HepG2 (cell line): ENCODE results near the gene KLB. TPM values are rescaled to one million over a fixed set of nuclear protein-coding genes. Genes with fewer than 3 reads are reported as not detected.

Experiments
- CEBPG ChIP-seq: IDR thresholded peaks from 2 replicates; pipeline ENCODE4 v1.6.1; 2016
- CENPX ChIP-seq: sonication (generic); formaldehyde crosslinking; IDR thresholded peaks from 2 replicates; pipeline ENCODE4 v1.9.0; 2021; ENCODE audit warnings: mild to moderate bottlenecking, missing genetic modification reagents, moderate library complexity
- HNRNPLL ChIP-seq: fragments of 200-400 bp; formaldehyde crosslinking; IDR thresholded peaks from 2 replicates; pipeline ENCODE4 v1.6.1; 2017; ENCODE audit warnings: mild to moderate bottlenecking, low read depth, low read length; ENCODE audit not compliant: poor library complexity, severe bottlenecking
- KDM6A ChIP-seq: IDR thresholded peaks from 2 replicates; pipeline ENCODE4 v1.6.1; 2016; ENCODE audit warnings: low read depth
- KLF12 ChIP-seq: sonication (generic); formaldehyde crosslinking; IDR thresholded peaks from 2 replicates; pipeline ENCODE4 v1.4.0; 2020; ENCODE audit warnings: missing genetic modification reagents, borderline replicate concordance
- KLF15 ChIP-seq: sonication (generic); formaldehyde crosslinking; IDR thresholded peaks from 2 replicates; pipeline ENCODE4 v1.8.1; 2023; ENCODE audit warnings: borderline replicate concordance, mild to moderate bottlenecking, inconsistent platforms, missing genetic modification reagents, mixed read lengths
- SMC3 ChIP-seq: IDR thresholded peaks from 2 replicates; pipeline ENCODE4 v1.6.1; 2011; ENCODE audit warnings: low read length, improper control_type of control experiment
- TAF1 ChIP-seq: sonication (generic); formaldehyde crosslinking; IDR thresholded peaks from 2 replicates; pipeline ENCODE4 v1.4.0; 2020; ENCODE audit warnings: missing genetic modification reagents
- ZC3H13 ChIP-seq: sonication (generic); formaldehyde crosslinking; IDR thresholded peaks from 2 replicates; pipeline ENCODE4 v1.8.1; 2023; ENCODE audit warnings: mild to moderate bottlenecking, missing genetic modification reagents, moderate library complexity
- ZKSCAN8 ChIP-seq: IDR thresholded peaks from 2 replicates; pipeline ENCODE4 v1.6.1; 2016; ENCODE audit warnings: borderline replicate concordance, missing genetic modification reagents, missing compliant biosample characterization
- ZNF431 ChIP-seq: sonication (generic); formaldehyde crosslinking; IDR thresholded peaks from 2 replicates; pipeline ENCODE4 v1.9.0; 2022; ENCODE audit warnings: missing genetic modification reagents, low read depth, mild to moderate bottlenecking, borderline replicate concordance
- ZNF547 ChIP-seq: sonication (generic); formaldehyde crosslinking; IDR thresholded peaks from 2 replicates; pipeline ENCODE4 v1.5.1; 2020; ENCODE audit warnings: mild to moderate bottlenecking, missing genetic modification reagents
- ZNF616 ChIP-seq: sonication (generic); formaldehyde crosslinking; IDR thresholded peaks from 2 replicates; pipeline ENCODE4 v1.5.0; 2020; ENCODE audit warnings: low read depth, mild to moderate bottlenecking, missing genetic modification reagents
- ZSCAN21 ChIP-seq: sonication (generic); formaldehyde crosslinking; IDR thresholded peaks from 2 replicates; pipeline ENCODE4 v1.8.0; 2022; ENCODE audit warnings: mild to moderate bottlenecking, missing genetic modification reagents, moderate library complexity, borderline replicate concordance
- polyA plus RNA-seq, 8 experiments: library from polyadenylated mRNA; depleted of rRNA in 3 of 8; stranded (reverse) in 7 of 8; unstranded in 1 of 8; fragments of >200 nt; fragmentation: Illumina TruSeq in 4 of 8; extraction: Trizol in 4 of 8; gene quantifications; 2 replicates each; pipeline versions ENCODE4 v1.2.1 to v1.2.3, GENCODE V29; 2011 to 2016; ENCODE audit warnings: low read depth in 4 of 8, missing spikeins in 1 of 8, mixed read lengths in 1 of 8; ENCODE audit not compliant: insufficient read depth in 1 of 8
- total RNA-seq, 5 experiments: library from RNA; depleted of rRNA; stranded (reverse); fragments of >200 nt; fragmentation: Illumina TruSeq; extraction: Trizol; gene quantifications; 2 replicates each; pipeline ENCODE4 v1.2.3, GENCODE V29; 2016; ENCODE audit warnings: low read depth in 1 of 5
- TF ChIP-seq, protein P1 (sequence below): IDR thresholded peaks from 2 replicates; pipeline ENCODE4 v1.6.1; 2016; ENCODE audit warnings: missing biosample characterization, missing genetic modification reagents, low read depth
- TF ChIP-seq, protein P2 (sequence below): IDR thresholded peaks from 2 replicates; pipeline ENCODE4 v1.6.1; 2016; ENCODE audit warnings: low read depth, control low read depth
- TF ChIP-seq, protein P3 (sequence below): sonication (generic); formaldehyde crosslinking; conservative IDR thresholded peaks from 2 replicates; pipeline ENCODE4 v1.4.0; 2020; ENCODE audit warnings: missing genetic modification reagents
- TF ChIP-seq, protein P4 (sequence below): sonication (generic); formaldehyde crosslinking; IDR thresholded peaks from 2 replicates; pipeline ENCODE4 v1.8.1; 2023; ENCODE audit warnings: mild to moderate bottlenecking, missing genetic modification reagents
- TF ChIP-seq, protein P5 (sequence below): IDR thresholded peaks from 2 replicates; pipeline ENCODE4 v1.6.1; 2016; ENCODE audit warnings: mild to moderate bottlenecking, missing biosample characterization, missing genetic modification reagents

The KLB gene
- total and polyA plus RNA-seq, 2 of the 13 experiments (the other 11 are each of a cell fraction or from before 2014, with no cell fraction given) = 25.3 to 82.0 TPM

DNA sequence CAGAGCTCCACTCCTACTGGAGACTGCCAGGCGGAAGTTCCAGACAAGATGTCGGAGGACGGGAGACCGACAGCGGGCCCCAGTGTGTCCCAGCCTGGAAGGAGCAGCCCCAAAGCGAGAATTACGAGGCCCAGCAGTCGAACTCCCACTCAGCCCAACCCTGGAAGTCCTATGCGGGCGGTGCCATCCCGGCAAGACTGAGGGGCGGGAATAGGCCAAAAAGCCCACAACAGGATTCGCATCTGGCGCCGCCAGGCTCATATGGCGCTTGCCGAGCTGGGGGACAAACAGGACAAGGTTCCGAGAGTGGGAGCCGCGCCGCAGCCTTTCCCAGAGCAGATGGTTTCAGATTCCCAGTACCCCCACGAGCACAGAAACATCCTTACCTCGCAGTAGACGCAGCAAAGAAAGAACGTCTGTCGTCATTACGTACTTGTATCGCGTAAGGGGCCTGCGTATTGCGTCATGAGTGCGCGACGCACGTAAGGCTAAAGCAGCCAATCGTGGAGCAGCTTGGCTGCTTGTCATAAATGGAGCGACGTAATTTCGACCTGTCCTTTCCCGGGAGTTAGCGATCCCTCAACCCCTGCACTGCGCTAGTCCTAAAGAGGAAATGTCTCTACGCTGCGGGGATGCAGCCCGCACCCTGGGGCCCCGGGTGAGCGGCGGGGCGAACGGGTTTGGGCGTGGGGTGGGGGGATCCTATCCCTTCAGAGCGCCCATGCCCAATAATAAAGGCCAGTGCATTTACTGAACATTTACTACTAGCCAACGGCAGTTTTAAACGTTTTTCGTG, 52.0 kb downstream of the KLB start, which contains the start of the genes LIAS and RPL9 (continued):
- TF ChIP-seq, protein P1, sequence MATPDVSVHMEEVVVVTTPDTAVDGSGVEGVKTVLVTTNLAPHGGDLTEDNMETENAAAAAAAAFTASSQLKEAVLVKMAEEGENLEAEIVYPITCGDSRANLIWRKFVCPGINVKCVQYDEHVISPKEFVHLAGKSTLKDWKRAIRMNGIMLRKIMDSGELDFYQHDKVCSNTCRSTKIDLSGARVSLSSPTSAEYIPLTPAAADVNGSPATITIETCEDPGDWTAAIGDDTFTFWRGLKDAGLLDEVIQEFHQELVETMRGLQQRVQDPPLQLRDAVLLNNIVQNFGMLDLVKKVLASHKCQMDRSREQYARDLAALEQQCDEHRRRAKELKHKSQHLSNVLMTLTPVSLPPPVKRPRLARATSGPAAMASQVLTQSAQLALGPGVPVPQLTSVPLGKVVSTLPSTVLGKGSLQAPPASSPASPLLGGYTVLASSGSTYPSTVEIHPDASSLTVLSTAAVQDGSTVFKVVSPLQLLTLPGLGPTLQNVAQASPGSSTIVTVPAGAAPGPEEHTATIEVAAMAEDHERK (CRISPR knock-in tag) = peak; percentile 100
- TF ChIP-seq CEBPG (CRISPR knock-in tag) (peak; percentile 92), TAF1 (peak; percentile 98), ZNF431 (CRISPR knock-in tag) (peak; percentile 89), ZNF616 (CRISPR knock-in tag) (peak; percentile 20; the same call in 1 of the 2 replicates), KDM6A (CRISPR knock-in tag) (no peak), KLF12 (peak; percentile 86; the same call in 1 of the 2 replicates), KLF15 (no peak), HNRNPLL (peak; percentile 77), ZNF547 (CRISPR knock-in tag) (no peak), ZSCAN21 (CRISPR knock-in tag) (peak; percentile 92), ZC3H13 (CRISPR knock-in tag) (peak; percentile 51; the same call in 1 of the 2 replicates), CENPX (CRISPR knock-in tag) (no peak), ZKSCAN8 (CRISPR knock-in tag) (no peak), SMC3 (peak; percentile 23; the same call in 1 of the 2 replicates)
- TF ChIP-seq, protein P2, sequence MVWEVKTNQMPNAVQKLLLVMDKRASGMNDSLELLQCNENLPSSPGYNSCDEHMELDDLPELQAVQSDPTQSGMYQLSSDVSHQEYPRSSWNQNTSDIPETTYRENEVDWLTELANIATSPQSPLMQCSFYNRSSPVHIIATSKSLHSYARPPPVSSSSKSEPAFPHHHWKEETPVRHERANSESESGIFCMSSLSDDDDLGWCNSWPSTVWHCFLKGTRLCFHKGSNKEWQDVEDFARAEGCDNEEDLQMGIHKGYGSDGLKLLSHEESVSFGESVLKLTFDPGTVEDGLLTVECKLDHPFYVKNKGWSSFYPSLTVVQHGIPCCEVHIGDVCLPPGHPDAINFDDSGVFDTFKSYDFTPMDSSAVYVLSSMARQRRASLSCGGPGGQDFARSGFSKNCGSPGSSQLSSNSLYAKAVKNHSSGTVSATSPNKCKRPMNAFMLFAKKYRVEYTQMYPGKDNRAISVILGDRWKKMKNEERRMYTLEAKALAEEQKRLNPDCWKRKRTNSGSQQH = no peak
- TF ChIP-seq, protein P3, sequence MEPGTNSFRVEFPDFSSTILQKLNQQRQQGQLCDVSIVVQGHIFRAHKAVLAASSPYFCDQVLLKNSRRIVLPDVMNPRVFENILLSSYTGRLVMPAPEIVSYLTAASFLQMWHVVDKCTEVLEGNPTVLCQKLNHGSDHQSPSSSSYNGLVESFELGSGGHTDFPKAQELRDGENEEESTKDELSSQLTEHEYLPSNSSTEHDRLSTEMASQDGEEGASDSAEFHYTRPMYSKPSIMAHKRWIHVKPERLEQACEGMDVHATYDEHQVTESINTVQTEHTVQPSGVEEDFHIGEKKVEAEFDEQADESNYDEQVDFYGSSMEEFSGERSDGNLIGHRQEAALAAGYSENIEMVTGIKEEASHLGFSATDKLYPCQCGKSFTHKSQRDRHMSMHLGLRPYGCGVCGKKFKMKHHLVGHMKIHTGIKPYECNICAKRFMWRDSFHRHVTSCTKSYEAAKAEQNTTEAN = peak; percentile 52; the same call in 1 of the 2 replicates
- TF ChIP-seq, protein P4, sequence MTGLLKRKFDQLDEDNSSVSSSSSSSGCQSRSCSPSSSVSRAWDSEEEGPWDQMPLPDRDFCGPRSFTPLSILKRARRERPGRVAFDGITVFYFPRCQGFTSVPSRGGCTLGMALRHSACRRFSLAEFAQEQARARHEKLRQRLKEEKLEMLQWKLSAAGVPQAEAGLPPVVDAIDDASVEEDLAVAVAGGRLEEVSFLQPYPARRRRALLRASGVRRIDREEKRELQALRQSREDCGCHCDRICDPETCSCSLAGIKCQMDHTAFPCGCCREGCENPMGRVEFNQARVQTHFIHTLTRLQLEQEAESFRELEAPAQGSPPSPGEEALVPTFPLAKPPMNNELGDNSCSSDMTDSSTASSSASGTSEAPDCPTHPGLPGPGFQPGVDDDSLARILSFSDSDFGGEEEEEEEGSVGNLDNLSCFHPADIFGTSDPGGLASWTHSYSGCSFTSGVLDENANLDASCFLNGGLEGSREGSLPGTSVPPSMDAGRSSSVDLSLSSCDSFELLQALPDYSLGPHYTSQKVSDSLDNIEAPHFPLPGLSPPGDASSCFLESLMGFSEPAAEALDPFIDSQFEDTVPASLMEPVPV (CRISPR knock-in tag) = peak; percentile 83; the same call in 1 of the 2 replicates
- TF ChIP-seq, protein P5, sequence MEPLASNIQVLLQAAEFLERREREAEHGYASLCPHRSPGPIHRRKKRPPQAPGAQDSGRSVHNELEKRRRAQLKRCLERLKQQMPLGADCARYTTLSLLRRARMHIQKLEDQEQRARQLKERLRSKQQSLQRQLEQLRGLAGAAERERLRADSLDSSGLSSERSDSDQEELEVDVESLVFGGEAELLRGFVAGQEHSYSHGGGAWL (CRISPR knock-in tag) = peak; percentile 82; the same call in 1 of the 2 replicates
